Colonic mucosa (tissue), 4 donors: Measurements from ENCODE around the gene GDPD5. TPM values are rescaled to one million over a fixed set of nuclear protein-coding genes. Genes with fewer than 3 reads are reported as not detected.

ENCODE experiments used
- DNase-seq: peaks from one replicate; pipeline ENCODE4 v3.0.0-alpha.2; 2020
- H3K27ac ChIP-seq: fragments of 200-600 bp; one replicate; pipeline ENCODE4 v1.8.0; 2021
- H3K27me3 ChIP-seq: fragments of 200-600 bp; one replicate; pipeline ENCODE4 v1.8.0; 2021
- H3K36me3 ChIP-seq: fragments of 200-600 bp; one replicate; pipeline ENCODE4 v1.8.0; 2021
- H3K4me1 ChIP-seq: fragments of 200-600 bp; one replicate; pipeline ENCODE4 v1.8.0; 2021; ENCODE audit warnings: mild to moderate bottlenecking
- H3K4me3 ChIP-seq: fragments of 200-600 bp; one replicate; pipeline ENCODE4 v1.8.0; 2021
- H3K9ac ChIP-seq, 2 donors: one replicate each; pipeline ENCODE4 v1.7.0; 2013; ENCODE audit warnings: control low read depth in 2 of 2, low read depth in 2 of 2, low read length in 2 of 2
- H3K9me3 ChIP-seq: fragments of 200-600 bp; one replicate; pipeline ENCODE4 v1.8.0; 2021
- intact Hi-C: fragments of 100-400 bp; cut with DNase I; formaldehyde crosslinking; loops from one replicate; pipeline ENCODE4 v1.14.1; 2022
- total RNA-seq, 2 donors: library from RNA; stranded (reverse); fragmentation: NEBNext Ultra II Directional in 1 of 2; extraction: Animal tissue kit (Norgen Biotek cat#: 25700) in 1 of 2; gene quantifications; one replicate each; pipeline ENCODE4 v1.2.1, GENCODE V29; 2021
- TF ChIP-seq, protein P1 (sequence below): fragments of 200-600 bp; IDR thresholded peaks from one replicate; pipeline ENCODE4 v1.8.0; 2022; ENCODE audit warnings: antibody characterized with exemption, mild to moderate bottlenecking
- donor health status: healthy.
- donor health status: DM: no; HTN: no; CAD: no.
- donor health status: DM: no; HTN: no; CAD: no.

The GDPD5 gene
- total RNA-seq, 2 donors from 2014 or later = 2.6 to 4.1 TPM

DNA sequence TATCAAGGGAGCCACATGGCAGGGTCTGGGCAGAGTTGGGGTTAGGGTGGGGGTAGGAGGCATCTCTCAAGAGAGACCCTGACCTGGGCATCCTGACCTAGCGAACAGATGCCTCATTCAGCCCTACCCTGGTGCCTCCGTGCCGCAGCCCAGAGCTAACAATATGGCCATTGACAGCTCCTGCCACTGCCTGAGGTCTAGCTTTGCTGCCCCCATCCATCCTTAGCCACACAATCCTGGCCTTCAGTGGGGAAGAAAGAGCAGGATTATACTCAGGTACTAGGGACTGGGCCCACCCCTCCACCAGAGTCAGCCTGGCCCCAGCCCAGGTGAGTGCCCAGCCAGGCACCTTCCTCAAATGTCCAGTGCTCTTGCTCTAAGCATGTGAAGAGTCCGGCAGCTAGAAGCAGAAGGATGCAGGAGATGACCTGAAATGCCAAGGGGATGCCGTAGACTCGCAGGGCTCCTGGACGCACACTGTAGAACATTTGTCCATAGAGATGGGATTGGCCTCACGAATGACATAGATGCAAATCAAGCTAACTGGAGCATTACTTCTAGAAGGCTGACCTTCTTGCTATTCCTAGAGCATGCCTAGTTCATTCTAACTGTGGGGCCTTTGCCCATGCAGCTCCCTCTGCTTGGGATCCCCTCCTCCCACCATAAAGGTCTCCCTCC is 23.0 kb upstream of the GDPD5 start:
- H3K9me3 ChIP-seq = no peaks in the 10 kb centered on the region
- no peak overlapping the region for H3K27ac ChIP-seq
- no peak overlapping the region for H3K4me3 ChIP-seq
- intact Hi-C loops = loop anchor here (5.0 kb wide), 2 partner anchors 34 to 319 kb away; no protein-coding TSS in a partner anchor
- DNase-seq = no peak
- no peak overlapping the region for H3K9ac ChIP-seq
- H3K27me3 ChIP-seq = no peaks in the 10 kb centered on the region
- H3K4me1 ChIP-seq = no peaks in the 10 kb centered on the region
- H3K36me3 ChIP-seq = no peaks in the 10 kb centered on the region
- TF ChIP-seq, protein P1, sequence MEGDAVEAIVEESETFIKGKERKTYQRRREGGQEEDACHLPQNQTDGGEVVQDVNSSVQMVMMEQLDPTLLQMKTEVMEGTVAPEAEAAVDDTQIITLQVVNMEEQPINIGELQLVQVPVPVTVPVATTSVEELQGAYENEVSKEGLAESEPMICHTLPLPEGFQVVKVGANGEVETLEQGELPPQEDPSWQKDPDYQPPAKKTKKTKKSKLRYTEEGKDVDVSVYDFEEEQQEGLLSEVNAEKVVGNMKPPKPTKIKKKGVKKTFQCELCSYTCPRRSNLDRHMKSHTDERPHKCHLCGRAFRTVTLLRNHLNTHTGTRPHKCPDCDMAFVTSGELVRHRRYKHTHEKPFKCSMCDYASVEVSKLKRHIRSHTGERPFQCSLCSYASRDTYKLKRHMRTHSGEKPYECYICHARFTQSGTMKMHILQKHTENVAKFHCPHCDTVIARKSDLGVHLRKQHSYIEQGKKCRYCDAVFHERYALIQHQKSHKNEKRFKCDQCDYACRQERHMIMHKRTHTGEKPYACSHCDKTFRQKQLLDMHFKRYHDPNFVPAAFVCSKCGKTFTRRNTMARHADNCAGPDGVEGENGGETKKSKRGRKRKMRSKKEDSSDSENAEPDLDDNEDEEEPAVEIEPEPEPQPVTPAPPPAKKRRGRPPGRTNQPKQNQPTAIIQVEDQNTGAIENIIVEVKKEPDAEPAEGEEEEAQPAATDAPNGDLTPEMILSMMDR = no peak

DNA sequence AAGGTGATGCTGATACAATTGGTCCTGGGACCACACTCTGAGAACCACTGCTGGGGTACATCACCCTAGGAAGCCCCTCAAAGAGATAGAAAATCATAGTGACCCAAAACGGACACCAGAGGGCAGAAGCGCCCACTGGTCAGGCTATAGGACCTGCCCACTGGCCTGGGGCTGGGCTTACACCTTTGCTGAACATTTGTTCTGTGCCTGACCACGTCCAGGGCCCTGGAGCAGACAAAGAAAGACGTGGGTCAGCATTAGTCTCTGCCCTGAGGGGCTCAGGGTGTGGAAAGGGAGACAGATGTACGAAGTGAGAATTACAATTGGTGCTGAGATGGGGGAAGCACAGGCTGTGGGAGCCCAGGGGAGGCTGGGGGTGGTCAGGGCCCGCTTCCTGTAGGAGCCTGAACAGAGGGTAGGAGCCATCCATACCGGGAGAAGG is 21.9 kb upstream of the GDPD5 start:
- intact Hi-C loops = loop anchor here (5.0 kb wide), 2 partner anchors 35 to 320 kb away; no protein-coding TSS in a partner anchor

DNA sequence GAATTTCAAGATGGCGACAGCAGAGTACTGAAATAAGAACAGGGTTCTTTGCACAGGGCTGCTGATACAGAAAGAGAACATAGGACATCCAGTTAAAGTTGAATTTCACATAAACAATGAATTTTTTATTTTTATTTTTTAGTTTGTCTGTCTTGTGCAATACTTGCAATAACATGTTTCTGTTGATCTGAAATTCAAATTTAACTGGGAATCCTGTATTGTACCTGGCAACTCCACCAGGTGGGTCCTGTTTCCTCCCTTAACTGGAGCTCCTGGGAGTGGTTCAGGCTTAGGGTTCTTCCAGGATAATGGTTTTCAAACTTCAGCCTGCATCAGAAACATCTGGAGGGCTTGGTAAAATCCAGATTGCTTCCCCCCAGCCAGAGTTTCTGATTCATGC is 21.4 kb upstream of the GDPD5 start:
- Histone ChIP-seq H3K9ac (no peak overlapping the region), H3K36me3 (no peaks in the 10 kb centered on the region), H3K27me3 (no peaks in the 10 kb centered on the region), H3K4me1 (no peaks in the 10 kb centered on the region), H3K27ac (no peak overlapping the region), H3K9me3 (no peaks in the 10 kb centered on the region), H3K4me3 (no peak overlapping the region)
- intact Hi-C loops = loop anchor here (5.0 kb wide), 2 partner anchors 35 to 320 kb away; no protein-coding TSS in a partner anchor
- TF ChIP-seq, protein P1 = no peak
- DNase-seq = no peak

More for the DNA sequence above, 21.9 kb upstream of the GDPD5 start:
- TF ChIP-seq, protein P1 = peak; percentile 74
- Histone ChIP-seq H3K4me3 (no peak overlapping the region), H3K27ac (no peak overlapping the region), H3K9me3 (no peaks in the 10 kb centered on the region), H3K36me3 (no peaks in the 10 kb centered on the region), H3K9ac (no peak overlapping the region), H3K27me3 (no peaks in the 10 kb centered on the region), H3K4me1 (no peaks in the 10 kb centered on the region)
- peak; percentile 57 for DNase-seq

DNA sequence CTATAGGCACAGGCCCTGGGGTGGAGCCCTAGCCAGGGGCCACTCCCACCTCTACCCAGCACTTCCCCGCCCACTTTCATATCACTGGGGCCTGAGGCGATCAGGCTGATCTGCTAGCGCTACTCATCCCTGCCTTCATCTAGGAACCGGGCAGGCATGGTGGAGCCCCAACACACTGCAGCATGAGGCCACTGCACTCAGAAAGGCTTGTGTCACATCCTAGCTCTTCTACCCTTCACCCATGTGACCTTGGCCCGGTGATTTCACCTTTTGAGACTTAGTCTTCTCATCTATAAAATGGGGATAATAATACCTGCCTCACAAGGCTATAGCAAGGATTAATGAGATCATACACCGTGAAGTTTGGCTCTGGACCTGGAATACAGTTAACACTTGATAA is 18.1 kb upstream of the GDPD5 start:
- intact Hi-C loops = no loop called here
- Histone ChIP-seq H3K36me3 (no peaks in the 10 kb centered on the region), H3K27ac (no peak overlapping the region), H3K4me3 (no peak overlapping the region), H3K4me1 (no peaks in the 10 kb centered on the region), H3K9me3 (no peaks in the 10 kb centered on the region), H3K9ac (no peak overlapping the region), H3K27me3 (no peaks in the 10 kb centered on the region)
- DNase-seq = no peak
- TF ChIP-seq, protein P1 = no peak

DNA sequence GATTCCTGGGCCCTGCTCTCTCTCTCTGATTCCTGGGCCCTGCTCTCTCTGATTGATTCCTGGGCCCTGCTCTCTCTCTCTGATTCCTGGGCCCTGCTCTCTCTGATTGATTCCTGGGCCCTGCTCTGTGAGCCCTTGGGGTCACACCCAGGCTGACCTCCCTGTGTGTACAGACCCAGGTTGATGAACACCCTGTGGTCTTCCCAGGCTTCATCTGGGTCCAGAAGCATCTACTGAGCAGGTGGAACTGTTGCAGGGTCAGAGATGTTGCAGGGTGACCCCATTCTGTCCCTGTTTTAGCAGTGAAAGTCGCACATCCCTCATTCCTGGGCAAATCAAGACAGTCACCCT is 16.3 kb upstream of the GDPD5 start:
- intact Hi-C loops = no loop called here
- Histone ChIP-seq H3K9me3 (no peaks in the 10 kb centered on the region), H3K9ac (no peak overlapping the region), H3K4me3 (no peak overlapping the region), H3K27me3 (no peaks in the 10 kb centered on the region), H3K36me3 (no peaks in the 10 kb centered on the region), H3K4me1 (no peaks in the 10 kb centered on the region), H3K27ac (no peak overlapping the region)
- TF ChIP-seq, protein P1 = no peak
- DNase-seq = no peak
